Sigmoid colon (tissue), 4 donors: Measurements from ENCODE around the gene ZNF77.

Experiments
- POLR2A ChIP-seq, 2 donors: fragments of 450-650 bp; IDR thresholded peaks; one replicate each; pipeline ENCODE4 v1.6.1; 2016; ENCODE audit warnings: antibody characterized with exemption in 2 of 2, mild to moderate bottlenecking in 2 of 2, moderate library complexity in 2 of 2
- POLR2AphosphoS5 ChIP-seq, 4 donors: sonication (generic); formaldehyde crosslinking; IDR thresholded peaks; one replicate each; pipeline ENCODE4 v1.6.1; 2017; ENCODE audit warnings: antibody characterized with exemption in 4 of 4
- TF ChIP-seq, protein P1 (sequence below), 4 experiments: fragments of 450-650 bp in 3 of 4; fragments of 200-600 bp in 1 of 4; IDR thresholded peaks; one replicate each; pipeline ENCODE4 v1.5.1; 2016 to 2019; ENCODE audit warnings: antibody characterized with exemption in 4 of 4, mild to moderate bottlenecking in 3 of 4, moderate library complexity in 2 of 4

DNA sequence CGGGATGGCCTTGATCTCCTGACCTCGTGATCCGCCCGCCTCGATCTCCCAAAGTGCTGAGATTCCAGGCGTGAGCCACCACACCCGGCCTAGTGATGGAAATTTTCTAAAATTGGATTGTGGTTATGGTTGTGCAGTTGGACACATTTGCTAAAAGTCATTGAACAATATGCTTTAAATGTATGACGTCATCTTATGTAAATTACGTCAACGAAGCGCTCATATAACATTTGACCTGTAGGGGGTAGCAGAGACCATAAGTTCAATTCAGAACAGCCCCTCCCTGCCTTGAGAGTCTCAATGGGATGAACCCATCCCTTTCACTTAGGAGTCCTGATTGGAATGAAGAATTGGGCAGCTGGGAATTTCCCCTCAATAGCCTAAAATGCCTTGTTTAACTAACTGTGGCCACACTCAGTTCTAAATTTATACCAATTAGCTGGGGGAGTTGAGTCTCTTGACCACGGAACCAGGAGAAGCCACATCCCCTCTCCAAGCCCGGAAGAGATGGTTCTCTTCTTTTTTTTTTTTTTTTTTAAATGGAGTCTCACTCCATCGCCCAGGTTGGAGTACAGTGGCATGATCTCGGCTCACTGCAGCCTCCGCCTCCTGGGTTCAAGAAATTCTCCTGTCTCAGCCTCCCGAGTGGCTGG is 17.4 kb upstream of the ZNF77 start:
- TF ChIP-seq, protein P1, sequence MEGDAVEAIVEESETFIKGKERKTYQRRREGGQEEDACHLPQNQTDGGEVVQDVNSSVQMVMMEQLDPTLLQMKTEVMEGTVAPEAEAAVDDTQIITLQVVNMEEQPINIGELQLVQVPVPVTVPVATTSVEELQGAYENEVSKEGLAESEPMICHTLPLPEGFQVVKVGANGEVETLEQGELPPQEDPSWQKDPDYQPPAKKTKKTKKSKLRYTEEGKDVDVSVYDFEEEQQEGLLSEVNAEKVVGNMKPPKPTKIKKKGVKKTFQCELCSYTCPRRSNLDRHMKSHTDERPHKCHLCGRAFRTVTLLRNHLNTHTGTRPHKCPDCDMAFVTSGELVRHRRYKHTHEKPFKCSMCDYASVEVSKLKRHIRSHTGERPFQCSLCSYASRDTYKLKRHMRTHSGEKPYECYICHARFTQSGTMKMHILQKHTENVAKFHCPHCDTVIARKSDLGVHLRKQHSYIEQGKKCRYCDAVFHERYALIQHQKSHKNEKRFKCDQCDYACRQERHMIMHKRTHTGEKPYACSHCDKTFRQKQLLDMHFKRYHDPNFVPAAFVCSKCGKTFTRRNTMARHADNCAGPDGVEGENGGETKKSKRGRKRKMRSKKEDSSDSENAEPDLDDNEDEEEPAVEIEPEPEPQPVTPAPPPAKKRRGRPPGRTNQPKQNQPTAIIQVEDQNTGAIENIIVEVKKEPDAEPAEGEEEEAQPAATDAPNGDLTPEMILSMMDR (IDR thresholded peaks at IDR 0.05) = peak; percentile 69 to 96 (median 84)
- peak in 1 of 4 donors; percentile 6 for TF ChIP-seq POLR2AphosphoS5 (IDR thresholded peaks at IDR 0.05)
- no peak for TF ChIP-seq POLR2A (IDR thresholded peaks at IDR 0.05)
